SK-N-SH (cell line): ENCODE data around the gene ART4. TPM values are rescaled to one million over a fixed set of nuclear protein-coding genes. Genes with fewer than 3 reads are reported as not detected.

Experiments used
- CTCF ChIA-PET: fragments of 300-600, 350-600 bp; formaldehyde crosslinking; extraction: SDS; loops from one replicate; lab custom pipeline; 2021; lab: Yijun Ruan, JAX
- POLR2A ChIA-PET: fragments of 350-600 bp; sonication (Branson Sonifier 250); formaldehyde crosslinking; extraction: SDS; loops from one replicate; lab custom pipeline; 2020; ENCODE audit warnings: antibody characterized with exemption, inconsistent platforms; lab: Yijun Ruan, JAX
- DNase-seq: peaks from one replicate; pipeline ENCODE4 v3.0.0; 2012
- H2AFZ ChIP-seq: fragments of 200-600 bp; sonication (generic); 2 replicates; pipeline ENCODE4 v1.8.1; 2016; ENCODE audit warnings: antibody characterized with exemption, mild to moderate bottlenecking, low read depth
- H3F3A ChIP-seq: fragments of 200-600 bp; sonication (generic); replicated peaks from 2 replicates; pipeline ENCODE3; 2016; ENCODE audit warnings: antibody characterized with exemption, mild to moderate bottlenecking; ENCODE audit not compliant: insufficient read depth
- H3K27ac ChIP-seq, 2 experiments: fragments of 200-500 bp in 1 of 2; fragments of 200-600 bp in 1 of 2; sonication (Bioruptor generic) in 1 of 2; sonication (generic), shearing (Covaris generic) in 1 of 2; 2 replicates each; pipeline versions ENCODE4 v1.5.1 to v1.6.1; 2014 to 2016; ENCODE audit warnings: low read depth in 2 of 2, inconsistent platforms in 1 of 2, low read length in 1 of 2, mild to moderate bottlenecking in 1 of 2, mixed read lengths in 1 of 2
- H3K27me3 ChIP-seq: fragments of 200-600 bp; sonication (generic), shearing (Covaris generic); 2 replicates; pipeline ENCODE4 v1.6.1; 2016; ENCODE audit warnings: mixed run types; ENCODE audit not compliant: insufficient read depth
- H3K36me3 ChIP-seq, 2 experiments: fragments of 200-500 bp in 1 of 2; fragments of 200-600 bp in 1 of 2; sonication (Bioruptor generic) in 1 of 2; sonication (generic) in 1 of 2; replicated peaks in 1 of 2; 2 replicates each; pipeline versions ENCODE3 to v1.5.1; 2014 to 2016; ENCODE audit warnings: low read length in 1 of 2, mild to moderate bottlenecking in 1 of 2; ENCODE audit not compliant: insufficient read depth in 2 of 2, control insufficient read depth in 1 of 2
- H3K4me1 ChIP-seq, 2 experiments: fragments of 200-500 bp in 1 of 2; fragments of 200-600 bp in 1 of 2; sonication (Bioruptor generic) in 1 of 2; sonication (generic), shearing (Covaris generic) in 1 of 2; 2 replicates each; pipeline versions ENCODE4 v1.5.1 to v1.6.1; 2014 to 2016; ENCODE audit warnings: low read depth in 1 of 2, low read length in 1 of 2, mixed run types in 1 of 2; ENCODE audit not compliant: insufficient read depth in 2 of 2, control insufficient read depth in 1 of 2
- H3K4me2 ChIP-seq: fragments of 200-600 bp; sonication (generic), shearing (Covaris generic); 2 replicates; pipeline ENCODE4 v1.6.1; 2017; ENCODE audit warnings: mixed run types
- H3K4me3 ChIP-seq, 2 experiments: fragments of 200-500 bp in 1 of 2; fragments of 200-600 bp in 1 of 2; sonication (Bioruptor generic) in 1 of 2; sonication (generic), shearing (Covaris generic) in 1 of 2; 2 replicates each; pipeline versions ENCODE4 v1.5.1 to v1.8.1; 2014 to 2016; ENCODE audit warnings: low read depth in 2 of 2, inconsistent platforms in 1 of 2, low read length in 1 of 2, mild to moderate bottlenecking in 1 of 2, mixed read lengths in 1 of 2, moderate library complexity in 1 of 2
- H3K79me2 ChIP-seq: fragments of 200-600 bp; sonication (generic); 2 replicates; pipeline ENCODE4 v1.8.1; 2017; ENCODE audit warnings: mild to moderate bottlenecking; ENCODE audit not compliant: insufficient read depth
- H3K9ac ChIP-seq: fragments of 200-600 bp; sonication (generic); 2 replicates; pipeline ENCODE4 v1.6.1; 2017; ENCODE audit warnings: mixed run types
- H3K9me2 ChIP-seq: fragments of 200-600 bp; sonication (generic); 2 replicates; pipeline ENCODE4 v1.6.1; 2017; ENCODE audit warnings: mixed run types
- H3K9me3 ChIP-seq: fragments of 200-600 bp; sonication (generic); 2 replicates; pipeline ENCODE4 v1.6.1; 2017; ENCODE audit warnings: mixed run types, mild to moderate bottlenecking, moderate library complexity
- H4K20me1 ChIP-seq: fragments of 200-600 bp; sonication (generic); 2 replicates; pipeline ENCODE4 v1.6.1; 2017; ENCODE audit warnings: mild to moderate bottlenecking, mixed run types; ENCODE audit not compliant: insufficient read depth
- CHD2 ChIP-seq: fragments of 150-350 bp; IDR thresholded peaks from 2 replicates; pipeline ENCODE4 v1.6.1; 2018; ENCODE audit warnings: low read length; ENCODE audit not compliant: partially characterized antibody
- CTCF ChIP-seq: fragments of 200-600 bp; sonication (generic); IDR thresholded peaks from 2 replicates; pipeline ENCODE4 v1.6.1; 2017; ENCODE audit warnings: antibody characterized with exemption, mild to moderate bottlenecking, moderate library complexity
- ELF1 ChIP-seq: IDR thresholded peaks from 2 replicates; pipeline ENCODE4 v1.4.0; 2012
- EP300 ChIP-seq, 2 experiments: IDR thresholded peaks; 2 replicates each; pipeline versions ENCODE4 v1.4.0 to v1.6.1; 2012; ENCODE audit warnings: borderline replicate concordance in 1 of 2, low read depth in 1 of 2, low read length in 1 of 2
- FOXM1 ChIP-seq: IDR thresholded peaks from 2 replicates; pipeline ENCODE4 v1.4.0; 2012; ENCODE audit warnings: low read depth, mild to moderate bottlenecking
- GABPA ChIP-seq: IDR thresholded peaks from 2 replicates; pipeline ENCODE4 v1.4.0; 2012; ENCODE audit warnings: low read depth, mild to moderate bottlenecking
- MAX ChIP-seq: IDR thresholded peaks from 2 replicates; pipeline ENCODE4 v1.4.0; 2012; ENCODE audit warnings: low read depth
- NFIC ChIP-seq: IDR thresholded peaks from 2 replicates; pipeline ENCODE4 v1.4.0; 2012; ENCODE audit warnings: borderline replicate concordance
- RAD21 ChIP-seq: IDR thresholded peaks from 2 replicates; pipeline ENCODE4 v1.6.1; 2012; ENCODE audit warnings: mild to moderate bottlenecking, low read length
- SMC3 ChIP-seq: IDR thresholded peaks from 2 replicates; pipeline ENCODE4 v1.6.1; 2012; ENCODE audit warnings: low read depth, low read length, improper control_type of control experiment
- TCF12 ChIP-seq: IDR thresholded peaks from 2 replicates; pipeline ENCODE4 v1.4.0; 2012
- TEAD4 ChIP-seq: IDR thresholded peaks from 2 replicates; pipeline ENCODE4 v1.4.0; 2012; ENCODE audit warnings: mild to moderate bottlenecking, borderline replicate concordance; ENCODE audit not compliant: insufficient read depth
- USF1 ChIP-seq: IDR thresholded peaks from 2 replicates; pipeline ENCODE4 v1.4.0; 2012; ENCODE audit warnings: low read depth, borderline replicate concordance
- YY1 ChIP-seq: IDR thresholded peaks from 2 replicates; pipeline ENCODE4 v1.4.0; 2012; ENCODE audit warnings: low read depth, mild to moderate bottlenecking
- polyA plus RNA-seq, 3 experiments: library from polyadenylated mRNA; depleted of rRNA; stranded (reverse); fragments of >200 nt; gene quantifications; 2 replicates each; pipeline ENCODE4 v1.2.3, GENCODE V29; 2012

Gene ART4
- polyA plus RNA-seq, 1 of the 3 experiments (the other 2 are of a cell fraction): not detected

- no peak for TF ChIP-seq MAX
- TF ChIP-seq USF1: no peak
Observed at GRCh38 chr12:14784471-14784870, 58.9 kb downstream of the ART4 start (continued).

- no peaks in the 10 kb centered on the region; a peak in 1 of 4 replicates for H3K4me1 ChIP-seq
- POLR2A ChIA-PET: no interaction called here
Observed at GRCh38 chr12:14782756-14783155, 60.6 kb downstream of the ART4 start.

More at GRCh38 chr12:14782756-14783155, 60.6 kb downstream of the ART4 start:
- Histone ChIP-seq H4K20me1 (no peaks in the 10 kb centered on the region), H3K27ac (no peak overlapping the region), H3K9me3 (no peaks in the 10 kb centered on the region)
- TF ChIP-seq CHD2 (no peak), NFIC (no peak), USF1 (no peak), EP300 (IDR thresholded peaks at IDR 0.05; ENCODE audit: borderline replicate concordance in 1 of 2, low read depth in 1 of 2, low read length in 1 of 2) (no peak), FOXM1 (no peak), TCF12 (no peak), TEAD4 (no peak), ELF1 (no peak), RAD21 (no peak), SMC3 (no peak), CTCF (no peak), YY1 (no peak), GABPA (no peak)
- TF ChIP-seq, all 33 proteins: peak for 0
- no peak overlapping the region for H3K4me2 ChIP-seq
- H3K79me2 ChIP-seq: no peaks in the 10 kb centered on the region
- H3K4me3 ChIP-seq: no peak overlapping the region
- peaks cover 29 to 33% of the 10 kb centered on the region in 2 experiments for H3K36me3 ChIP-seq
- no peak for DNase-seq
- CTCF ChIA-PET: interaction anchor here (1.4 to 2.7 kb wide), 2 partner anchors 13 to 20 kb away, joined by 4 to 16 read pairs; partner anchors contain the start of genes C12orf60 and WBP11
- H3F3A ChIP-seq: peaks cover 4% of the 10 kb centered on the region
- no peaks in the 10 kb centered on the region for H3K27me3 ChIP-seq
- no peak overlapping the region for H2AFZ ChIP-seq
- H3K9ac ChIP-seq: no peak overlapping the region
- H3K9me2 ChIP-seq: no peaks in the 10 kb centered on the region
